Prostate gland (tissue), 2 donors: ENCODE results near the gene P4HA3.
"Not testable (repeated sequence)": the region's sequence is repeated elsewhere in the genome, so short reads cannot be mapped to it uniquely, and the experiment has no call there.

ENCODE experiments used
- POLR2AphosphoS5 ChIP-seq: sonication (generic); formaldehyde crosslinking; IDR thresholded peaks from one replicate; pipeline ENCODE4 v1.6.1; 2017; ENCODE audit warnings: antibody characterized with exemption
- TF ChIP-seq, protein P1 (sequence below), 4 experiments: fragments of 200-600 bp in 2 of 4; fragments of 450-650 bp in 2 of 4; sonication (generic) in 2 of 4; IDR thresholded peaks; 1 replicate in 3 of 4; 2 replicates in 1 of 4; pipeline ENCODE4 v1.5.1; 2016 to 2019; ENCODE audit warnings: antibody characterized with exemption in 4 of 4, mild to moderate bottlenecking in 2 of 4, moderate library complexity in 2 of 4

DNA sequence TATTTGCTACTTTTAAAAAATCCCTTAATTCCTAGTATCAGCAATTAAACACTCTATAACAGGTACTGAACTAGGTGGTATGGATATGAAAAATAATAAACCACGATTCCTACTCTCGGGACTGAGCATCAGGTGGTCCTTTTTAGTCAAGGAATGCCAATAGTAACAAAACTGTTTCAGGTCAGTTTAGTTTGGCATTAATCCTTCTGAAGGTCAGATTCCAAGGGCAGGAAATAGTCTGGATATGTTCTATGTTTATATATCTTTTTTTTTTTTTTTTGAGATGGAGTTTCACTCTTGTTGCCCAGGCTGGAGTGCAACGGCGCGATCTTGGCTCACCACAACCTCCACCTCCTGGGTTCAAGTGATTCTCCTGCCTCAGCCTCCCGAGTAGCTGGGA lies 19.6 kb upstream of the P4HA3 start:
- TF ChIP-seq, protein P1, sequence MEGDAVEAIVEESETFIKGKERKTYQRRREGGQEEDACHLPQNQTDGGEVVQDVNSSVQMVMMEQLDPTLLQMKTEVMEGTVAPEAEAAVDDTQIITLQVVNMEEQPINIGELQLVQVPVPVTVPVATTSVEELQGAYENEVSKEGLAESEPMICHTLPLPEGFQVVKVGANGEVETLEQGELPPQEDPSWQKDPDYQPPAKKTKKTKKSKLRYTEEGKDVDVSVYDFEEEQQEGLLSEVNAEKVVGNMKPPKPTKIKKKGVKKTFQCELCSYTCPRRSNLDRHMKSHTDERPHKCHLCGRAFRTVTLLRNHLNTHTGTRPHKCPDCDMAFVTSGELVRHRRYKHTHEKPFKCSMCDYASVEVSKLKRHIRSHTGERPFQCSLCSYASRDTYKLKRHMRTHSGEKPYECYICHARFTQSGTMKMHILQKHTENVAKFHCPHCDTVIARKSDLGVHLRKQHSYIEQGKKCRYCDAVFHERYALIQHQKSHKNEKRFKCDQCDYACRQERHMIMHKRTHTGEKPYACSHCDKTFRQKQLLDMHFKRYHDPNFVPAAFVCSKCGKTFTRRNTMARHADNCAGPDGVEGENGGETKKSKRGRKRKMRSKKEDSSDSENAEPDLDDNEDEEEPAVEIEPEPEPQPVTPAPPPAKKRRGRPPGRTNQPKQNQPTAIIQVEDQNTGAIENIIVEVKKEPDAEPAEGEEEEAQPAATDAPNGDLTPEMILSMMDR (IDR thresholded peaks at IDR 0.05): not testable (repeated sequence)
- not testable (repeated sequence) for TF ChIP-seq POLR2AphosphoS5
